Caco-2 (cell line): Measurements from ENCODE around the gene EHMT1. TPM values are rescaled to one million over a fixed set of nuclear protein-coding genes. Genes with fewer than 3 reads are reported as not detected.
"Not testable (repeated sequence)": the region's sequence is repeated elsewhere in the genome, so short reads cannot be mapped to it uniquely, and the experiment has no call there.

Experiments
- BruUV-seq: library from RNA; stranded (reverse); fragments of 400-500 nt; replicated peaks from 2 replicates; lab custom pipeline; 2021; lab: Mats Ljungman, UMichigan
- CTCF ChIA-PET: fragments of 300-600 bp; sonication (Branson Sonifier 250); formaldehyde crosslinking; loops from one replicate; lab custom pipeline; 2022; ENCODE audit warnings: antibody characterized with exemption; lab: Charles Lee
- POLR2A ChIA-PET: fragments of 300-600 bp; sonication (Branson Sonifier 250); formaldehyde crosslinking; loops from one replicate; lab custom pipeline; 2022; ENCODE audit warnings: antibody characterized with exemption; lab: Charles Lee
- DNase-seq, 2 experiments: peaks; one replicate each; pipeline versions ENCODE4 v3.0.0 to v3.0.0-alpha.2; 2020 to 2022
- H3K27me3 ChIP-seq: replicated peaks from 2 replicates; pipeline ENCODE4 v1.6.0; 2011; ENCODE audit warnings: low read length; ENCODE audit not compliant: control insufficient read depth, insufficient read depth
- H3K36me3 ChIP-seq: 2 replicates; pipeline ENCODE4 v1.5.1; 2011; ENCODE audit warnings: low read length; ENCODE audit not compliant: control insufficient read depth, insufficient read depth
- H3K4me1 ChIP-seq: fragments of 250-450 bp; sonication (Bioruptor Pico); 2 replicates; pipeline ENCODE4 v1.5.1; 2020; ENCODE audit warnings: mild to moderate bottlenecking
- H3K4me3 ChIP-seq: 2 replicates; pipeline ENCODE4 v1.5.1; 2011; ENCODE audit warnings: low read depth, mild to moderate bottlenecking, control low read depth, low read length
- H3K9me3 ChIP-seq: fragments of 250-450 bp; sonication (Bioruptor Pico); 2 replicates; pipeline ENCODE4 v1.5.1; 2020; ENCODE audit warnings: mild to moderate bottlenecking, moderate library complexity
- H3K27ac Mint-ChIP-seq: one replicate; pipeline ENCODE4 v1.8.0; 2022; ENCODE audit warnings: mixed read lengths; ENCODE audit not compliant: unreplicated experiment
- H3K27me3 Mint-ChIP-seq: one replicate; pipeline ENCODE4 v1.8.0; 2022; ENCODE audit warnings: mixed read lengths; ENCODE audit not compliant: insufficient read depth, unreplicated experiment
- H3K36me3 Mint-ChIP-seq: one replicate; pipeline ENCODE4 v1.8.0; 2022; ENCODE audit warnings: mild to moderate bottlenecking, mixed read lengths; ENCODE audit not compliant: insufficient read depth, unreplicated experiment
- H3K4me1 Mint-ChIP-seq: one replicate; pipeline ENCODE4 v1.8.0; 2022; ENCODE audit warnings: low read depth, mixed read lengths; ENCODE audit not compliant: unreplicated experiment
- H3K4me3 Mint-ChIP-seq: one replicate; pipeline ENCODE4 v1.8.0; 2022; ENCODE audit warnings: mild to moderate bottlenecking, moderate library complexity, mixed read lengths; ENCODE audit not compliant: unreplicated experiment
- H3K9me3 Mint-ChIP-seq: one replicate; pipeline ENCODE4 v1.8.0; 2022; ENCODE audit warnings: mixed read lengths; ENCODE audit not compliant: unreplicated experiment
- intact Hi-C: fragments of 100-400 bp; cut with micrococcal nuclease; formaldehyde crosslinking; loops from one replicate; pipeline ENCODE4 v1.10.0; 2022; ENCODE audit not compliant: unreplicated experiment
- total RNA-seq: library from RNA; stranded (reverse); gene quantifications from 2 replicates; pipeline ENCODE4 v1.2.3, GENCODE V29; 2022
- TF ChIP-seq, protein P1 (sequence below), 2 experiments: fragments of 200-600 bp in 1 of 2; IDR thresholded peaks; 1 replicate in 1 of 2; 2 replicates in 1 of 2; pipeline versions ENCODE4 v1.5.1 to v1.8.0; 2011 to 2022; ENCODE audit warnings: antibody characterized with exemption in 1 of 2, control low read depth in 1 of 2, inconsistent platforms in 1 of 2, low read depth in 1 of 2, low read length in 1 of 2, mild to moderate bottlenecking in 1 of 2, moderate library complexity in 1 of 2; ENCODE audit not compliant: insufficient read depth in 1 of 2, severe bottlenecking in 1 of 2, unreplicated experiment in 1 of 2

The EHMT1 gene
- total RNA-seq, 1 experiment from 2014 or later = 92.9 TPM

DNA sequence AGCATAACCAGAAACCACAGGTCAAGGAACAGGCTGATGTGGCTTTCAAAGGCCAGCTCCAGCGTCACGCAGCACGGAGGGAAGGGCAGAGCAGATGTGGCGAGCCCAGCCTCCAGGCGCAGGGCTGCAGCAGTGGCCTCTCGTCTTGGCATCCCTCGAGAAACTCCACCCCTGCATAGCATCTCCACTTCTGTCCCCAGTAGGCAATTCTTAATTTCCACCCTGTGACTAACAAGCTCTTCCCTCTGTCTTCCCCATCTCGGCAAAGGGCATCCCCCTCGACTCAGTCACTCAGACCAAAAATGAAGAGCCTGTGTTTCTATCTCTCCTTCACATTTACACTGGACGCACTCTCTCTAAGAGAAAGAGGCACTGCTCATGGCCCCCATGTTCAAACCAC, 257.0 kb downstream of the EHMT1 start:
- ChIA-PET CTCF (no interaction called here), POLR2A (no interaction called here)

DNA sequence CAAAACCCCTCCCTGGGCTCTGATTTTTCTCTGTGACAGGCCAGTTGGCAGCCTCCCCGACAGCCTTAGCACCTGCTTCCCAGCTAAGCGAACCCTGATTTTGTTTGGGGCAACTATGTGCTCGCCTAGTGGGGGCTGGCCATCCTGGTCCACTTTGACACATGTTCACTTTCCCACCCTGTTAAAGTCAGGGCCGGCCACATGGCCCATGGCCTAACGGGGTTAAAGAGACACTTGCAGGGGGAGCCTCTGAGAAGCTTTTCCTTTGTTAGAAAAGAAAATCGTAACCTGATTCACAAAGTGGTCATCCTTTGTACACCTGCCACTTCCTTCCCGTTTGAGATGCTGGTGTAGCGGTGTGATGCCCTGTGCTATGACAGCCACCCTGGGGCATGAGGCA, 257.5 kb downstream of the EHMT1 start:
- TF ChIP-seq, protein P1, sequence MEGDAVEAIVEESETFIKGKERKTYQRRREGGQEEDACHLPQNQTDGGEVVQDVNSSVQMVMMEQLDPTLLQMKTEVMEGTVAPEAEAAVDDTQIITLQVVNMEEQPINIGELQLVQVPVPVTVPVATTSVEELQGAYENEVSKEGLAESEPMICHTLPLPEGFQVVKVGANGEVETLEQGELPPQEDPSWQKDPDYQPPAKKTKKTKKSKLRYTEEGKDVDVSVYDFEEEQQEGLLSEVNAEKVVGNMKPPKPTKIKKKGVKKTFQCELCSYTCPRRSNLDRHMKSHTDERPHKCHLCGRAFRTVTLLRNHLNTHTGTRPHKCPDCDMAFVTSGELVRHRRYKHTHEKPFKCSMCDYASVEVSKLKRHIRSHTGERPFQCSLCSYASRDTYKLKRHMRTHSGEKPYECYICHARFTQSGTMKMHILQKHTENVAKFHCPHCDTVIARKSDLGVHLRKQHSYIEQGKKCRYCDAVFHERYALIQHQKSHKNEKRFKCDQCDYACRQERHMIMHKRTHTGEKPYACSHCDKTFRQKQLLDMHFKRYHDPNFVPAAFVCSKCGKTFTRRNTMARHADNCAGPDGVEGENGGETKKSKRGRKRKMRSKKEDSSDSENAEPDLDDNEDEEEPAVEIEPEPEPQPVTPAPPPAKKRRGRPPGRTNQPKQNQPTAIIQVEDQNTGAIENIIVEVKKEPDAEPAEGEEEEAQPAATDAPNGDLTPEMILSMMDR (IDR thresholded peaks at IDR 0.05; ENCODE audit: insufficient read depth in 1 of 2, low read depth in 1 of 2, low read length in 1 of 2, severe bottlenecking in 1 of 2, unreplicated experiment in 1 of 2) = no peak

More for the DNA sequence above, 257.0 kb downstream of the EHMT1 start:
- H3K9me3 ChIP-seq = no peaks in the 10 kb centered on the region
- Mint-ChIP-seq H3K9me3 (no peaks in the 10 kb centered on the region), H3K4me1 (no peaks in the 10 kb centered on the region), H3K27ac (no peak overlapping the region), H3K4me3 (no peak overlapping the region), H3K27me3 (peaks cover 19% of the 10 kb centered on the region), H3K36me3 (no peaks in the 10 kb centered on the region)
- intact Hi-C loops = no loop called here
- H3K36me3 ChIP-seq = no peaks in the 10 kb centered on the region
- H3K4me1 ChIP-seq = no peaks in the 10 kb centered on the region
- DNase-seq = no peak
- TF ChIP-seq, protein P1 (IDR thresholded peaks at IDR 0.05; ENCODE audit: insufficient read depth in 1 of 2, low read depth in 1 of 2, low read length in 1 of 2, severe bottlenecking in 1 of 2, unreplicated experiment in 1 of 2) = no peak
- H3K27me3 ChIP-seq = no peaks in the 10 kb centered on the region
- no peak overlapping the region for H3K4me3 ChIP-seq
- BruUV-seq = no TSS peak

DNA sequence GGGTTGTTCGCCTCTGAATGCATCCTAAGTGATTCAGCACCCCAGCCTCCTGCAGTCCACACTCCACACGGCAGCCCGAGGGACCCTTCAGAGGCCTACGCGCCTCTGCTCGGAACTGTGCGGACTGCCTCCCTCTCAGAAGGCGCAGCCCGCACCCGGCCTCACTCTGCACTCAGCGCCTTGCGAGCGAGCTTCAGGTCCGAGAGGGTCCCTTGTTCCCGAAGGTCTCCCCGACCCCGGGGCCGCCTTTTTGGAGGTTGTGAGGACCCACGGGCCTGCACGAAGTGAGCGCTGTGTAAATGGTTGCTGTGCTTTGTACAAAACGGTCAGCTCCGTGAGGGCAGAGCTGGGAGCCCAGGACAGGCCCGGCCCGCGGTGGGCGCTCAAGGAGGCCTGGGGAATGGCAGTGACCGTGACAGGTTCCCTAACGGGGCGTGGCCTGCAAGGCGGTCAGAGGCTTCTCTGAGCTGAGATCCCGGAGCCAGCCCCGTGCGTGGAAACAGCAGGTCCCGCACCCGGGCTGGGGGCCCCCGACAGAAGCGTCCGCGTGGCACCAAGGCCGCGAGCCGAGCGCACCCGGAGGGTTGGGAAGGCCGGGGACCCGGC, 258.1 kb downstream of the EHMT1 start:
- Histone ChIP-seq H3K36me3 (no peaks in the 10 kb centered on the region), H3K4me3 (no peak overlapping the region), H3K27me3 (no peaks in the 10 kb centered on the region), H3K4me1 (no peaks in the 10 kb centered on the region), H3K9me3 (no peaks in the 10 kb centered on the region)
- no peak for DNase-seq
- Mint-ChIP-seq H3K27me3 (peaks cover 18% of the 10 kb centered on the region), H3K4me3 (no peak overlapping the region), H3K36me3 (no peaks in the 10 kb centered on the region), H3K9me3 (no peaks in the 10 kb centered on the region), H3K4me1 (no peaks in the 10 kb centered on the region), H3K27ac (no peak overlapping the region)
- BruUV-seq = no TSS peak
- ChIA-PET POLR2A (no interaction called here), CTCF (no interaction called here)
- TF ChIP-seq, protein P1 (IDR thresholded peaks at IDR 0.05; ENCODE audit: insufficient read depth in 1 of 2, low read depth in 1 of 2, low read length in 1 of 2, severe bottlenecking in 1 of 2, unreplicated experiment in 1 of 2) = no peak
- intact Hi-C loops = no loop called here

More for the DNA sequence above, 257.5 kb downstream of the EHMT1 start:
- Mint-ChIP-seq H3K9me3 (no peaks in the 10 kb centered on the region), H3K27me3 (peaks cover 19% of the 10 kb centered on the region), H3K4me3 (no peak overlapping the region), H3K36me3 (no peaks in the 10 kb centered on the region), H3K27ac (no peak overlapping the region), H3K4me1 (no peaks in the 10 kb centered on the region)
- intact Hi-C loops = no loop called here
- no TSS peak for BruUV-seq
- H3K4me1 ChIP-seq = no peaks in the 10 kb centered on the region
- H3K4me3 ChIP-seq = no peak overlapping the region
- no peak for DNase-seq
- no peaks in the 10 kb centered on the region for H3K9me3 ChIP-seq
- ChIA-PET CTCF (no interaction called here), POLR2A (no interaction called here)
- no peaks in the 10 kb centered on the region for H3K36me3 ChIP-seq
- H3K27me3 ChIP-seq = no peaks in the 10 kb centered on the region

DNA sequence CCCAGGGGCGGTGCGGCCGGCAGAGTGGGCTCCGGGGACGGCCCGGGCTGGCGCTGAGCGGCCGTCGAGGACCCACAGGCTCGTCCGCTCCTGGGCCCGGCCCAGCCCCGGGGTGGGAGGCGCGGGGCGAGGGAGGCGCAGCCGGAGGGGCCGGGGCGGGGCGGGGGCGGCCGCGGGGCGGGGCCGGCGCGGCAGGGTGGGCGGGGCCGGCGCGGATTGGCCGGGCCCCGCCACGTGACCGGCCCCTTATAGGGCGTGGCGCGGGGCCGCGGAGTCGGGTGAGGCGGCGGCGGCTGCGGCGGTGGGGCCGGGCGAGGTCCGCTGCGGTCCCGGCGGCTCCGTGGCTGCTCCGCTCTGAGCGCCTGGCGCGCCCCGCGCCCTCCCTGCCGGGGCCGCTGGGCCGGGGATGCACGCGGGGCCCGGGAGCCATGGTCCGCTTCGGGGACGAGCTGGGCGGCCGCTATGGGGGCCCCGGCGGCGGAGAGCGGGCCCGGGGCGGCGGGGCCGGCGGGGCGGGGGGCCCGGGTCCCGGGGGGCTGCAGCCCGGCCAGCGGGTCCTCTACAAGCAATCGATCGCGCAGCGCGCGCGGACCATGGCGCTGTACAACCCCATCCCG, 258.8 kb downstream of the EHMT1 start, which contains the start of gene CACNA1B:
CACNA1B (plus strand) TSS at position 277 of the 617 bp plus-strand sequence; CDS start at position 429, 152 bp downstream.
- BruUV-seq, H3K4me3 Mint-ChIP-seq, POLR2A ChIA-PET, H3K36me3 Mint-ChIP-seq, H3K4me3 ChIP-seq, H3K9me3 ChIP-seq, CTCF ChIA-PET, H3K9me3 Mint-ChIP-seq, H3K27me3 ChIP-seq, H3K4me1 ChIP-seq, DNase-seq, H3K36me3 ChIP-seq, intact Hi-C loops, H3K4me1 Mint-ChIP-seq, H3K27ac Mint-ChIP-seq: not testable (repeated sequence)
- H3K27me3 Mint-ChIP-seq = peaks cover 15% of the 10 kb centered on the region
